Suppressor macrophage treated with lipopolysaccharide for 1 hour (primary cell): ENCODE results near the gene ARHGAP44.
A peak's percentile ranks its signal among the peaks of the same experiment; 100 is the strongest.

ENCODE experiments used
- DNase-seq, 3 donors: peaks; one replicate each; pipeline ENCODE4 v3.0.0-alpha.2; 2020 to 2022

ARHGAP44 gene

GRCh38 chr17:12996357-12996756 lies 207.1 kb downstream of the ARHGAP44 start:
- no peak for DNase-seq

- no peak for DNase-seq
Observed at GRCh38 chr17:12996941-12997340, 207.6 kb downstream of the ARHGAP44 start.

DNA sequence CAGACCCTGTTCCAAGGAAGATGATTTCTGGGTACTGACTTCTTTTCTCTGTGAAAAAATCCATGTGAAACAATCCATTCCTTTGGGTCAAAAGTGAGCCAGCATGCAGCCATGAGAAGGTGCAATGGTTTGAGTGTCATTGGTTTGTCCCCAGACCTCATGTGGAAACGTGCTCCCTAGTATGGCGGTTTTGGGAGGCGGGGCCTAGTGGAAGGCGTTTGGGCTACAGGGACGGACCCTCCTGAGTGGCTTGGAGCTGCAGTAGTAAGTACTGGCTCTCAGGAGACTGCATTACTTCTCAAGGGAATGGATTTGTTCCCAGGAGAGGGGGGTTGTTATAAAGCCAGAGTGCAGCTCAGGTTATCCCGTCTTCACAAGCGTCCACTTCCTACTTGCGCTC lies 209.2 kb downstream of the ARHGAP44 start:
- no peak for DNase-seq

DNA sequence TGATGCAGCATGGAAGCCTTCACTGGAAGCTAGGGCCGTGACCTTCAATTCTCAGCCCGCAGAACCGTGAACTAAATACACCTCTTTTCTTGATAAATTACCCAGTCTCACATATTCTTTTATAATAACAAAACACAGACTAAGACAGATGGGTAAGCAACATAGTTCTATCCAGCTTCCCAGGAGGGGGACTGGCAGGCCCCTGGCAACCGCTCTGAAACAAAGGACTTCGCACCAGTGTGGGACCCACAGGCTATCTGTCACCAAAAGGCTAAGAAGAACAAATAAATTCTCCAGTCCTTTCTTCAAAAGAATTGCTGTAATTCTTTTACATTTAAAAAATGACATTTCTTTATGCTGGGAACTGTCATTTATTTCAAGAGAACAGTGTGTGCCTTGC lies 209.6 kb downstream of the ARHGAP44 start:
- no peak for DNase-seq

DNA sequence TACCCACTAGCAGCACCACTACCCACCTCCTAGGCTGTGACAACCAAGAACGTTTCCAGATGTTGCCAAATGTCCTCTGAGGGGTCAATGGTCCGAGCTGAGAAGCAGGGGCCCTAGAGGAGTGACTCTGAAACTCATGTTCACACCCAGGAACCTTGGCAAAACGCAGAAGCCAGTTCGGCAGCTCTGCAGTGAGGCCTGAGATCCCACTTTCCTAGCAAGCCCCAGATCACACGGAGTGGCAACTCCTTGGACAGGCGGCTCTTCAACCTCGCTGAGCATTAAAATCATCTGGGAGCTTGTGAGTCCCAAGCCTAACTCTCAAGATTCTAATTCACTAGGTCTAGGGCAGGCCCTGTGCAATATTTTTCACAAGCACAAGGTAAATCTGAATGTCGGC lies 211.3 kb downstream of the ARHGAP44 start:
- no peak for DNase-seq

DNA sequence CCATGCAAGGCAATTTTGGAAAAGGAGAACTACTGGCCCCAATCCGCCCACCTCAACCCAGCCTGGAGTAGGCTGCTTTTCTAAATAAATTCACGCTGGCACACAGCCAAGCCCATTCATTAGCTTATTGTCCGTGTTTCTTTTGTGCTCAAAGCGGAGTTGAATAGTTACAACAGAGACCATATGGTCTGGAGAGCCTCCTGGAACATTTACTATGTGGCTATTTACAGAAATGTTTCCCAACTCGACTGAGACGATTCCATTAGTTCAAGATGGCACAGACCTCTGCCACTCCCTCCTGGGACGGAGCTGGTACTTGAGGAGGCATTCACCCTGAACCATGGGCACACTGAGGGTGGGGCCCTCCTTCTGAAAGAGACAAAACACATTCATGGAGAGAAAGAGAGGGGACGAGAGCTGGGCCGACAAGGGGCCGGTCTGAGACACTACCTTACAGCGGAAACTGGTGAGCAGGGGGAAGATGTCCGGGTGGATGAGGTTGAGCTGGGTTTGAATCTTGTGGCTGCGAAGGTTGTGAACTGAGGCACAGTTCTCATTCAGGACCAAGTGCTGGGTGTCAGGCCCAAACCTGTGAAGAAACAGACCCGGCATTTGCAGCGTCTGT lies 212.8 kb downstream of the ARHGAP44 start:
- DNase-seq: no peak

DNA sequence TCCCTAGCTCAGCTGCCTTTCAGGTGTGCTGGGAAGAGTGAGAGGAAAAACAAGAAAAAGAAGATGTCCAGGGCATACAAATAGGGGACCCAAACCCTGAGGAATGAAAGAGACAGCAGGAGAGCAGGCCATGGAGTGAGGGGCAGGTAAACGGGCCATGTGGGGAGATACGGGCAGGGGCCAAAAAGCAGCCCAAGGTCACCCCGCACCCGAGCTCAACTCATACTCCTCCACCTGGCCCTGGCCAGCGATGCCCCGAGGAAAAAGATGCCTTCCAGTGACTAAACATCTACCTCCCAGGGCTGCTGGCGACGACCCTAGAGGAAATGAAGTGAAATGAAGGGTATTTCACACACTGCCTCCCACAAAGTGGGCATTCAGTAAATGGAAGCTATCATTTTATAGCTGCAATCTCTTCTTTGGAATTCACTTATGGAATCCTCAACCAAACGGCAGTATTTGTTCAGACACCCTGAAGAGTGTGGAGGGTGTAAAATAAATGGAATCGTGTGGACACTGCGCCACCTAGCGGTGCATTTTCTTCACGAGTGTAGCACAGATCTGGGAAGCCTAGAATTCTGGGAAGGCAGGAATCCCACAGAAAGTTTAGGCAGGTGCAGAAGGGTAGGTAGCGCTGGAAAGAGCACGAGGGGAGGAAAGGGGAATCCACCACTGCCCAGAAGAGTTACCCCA lies 213.6 kb downstream of the ARHGAP44 start:
- DNase-seq: peak; percentile 63 to 79 (median 71)

DNA sequence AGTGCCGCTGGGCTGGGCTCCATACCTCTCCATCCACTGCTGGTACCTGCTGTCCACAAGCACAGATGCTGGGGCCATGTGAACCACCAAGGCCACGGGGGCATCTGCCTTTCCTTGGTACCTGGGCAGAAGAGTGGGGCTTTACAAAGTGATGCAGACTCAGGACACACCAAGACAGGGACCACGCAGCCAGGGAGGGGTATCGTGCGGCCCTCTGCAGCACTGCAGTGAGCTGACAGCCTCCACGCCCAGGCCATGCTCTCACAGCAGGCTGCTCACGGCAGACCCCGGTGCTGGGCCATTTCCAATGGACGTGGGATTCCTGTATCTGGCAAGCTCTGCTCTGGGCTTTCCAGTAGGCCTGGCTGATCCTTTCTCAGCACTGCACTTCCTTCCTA lies 214.2 kb downstream of the ARHGAP44 start:
- no peak for DNase-seq

- DNase-seq: no peak
Observed at GRCh38 chr17:13003927-13004326, 214.6 kb downstream of the ARHGAP44 start.

- no peak for DNase-seq
Observed at GRCh38 chr17:13004336-13004735, 215.0 kb downstream of the ARHGAP44 start.

DNA sequence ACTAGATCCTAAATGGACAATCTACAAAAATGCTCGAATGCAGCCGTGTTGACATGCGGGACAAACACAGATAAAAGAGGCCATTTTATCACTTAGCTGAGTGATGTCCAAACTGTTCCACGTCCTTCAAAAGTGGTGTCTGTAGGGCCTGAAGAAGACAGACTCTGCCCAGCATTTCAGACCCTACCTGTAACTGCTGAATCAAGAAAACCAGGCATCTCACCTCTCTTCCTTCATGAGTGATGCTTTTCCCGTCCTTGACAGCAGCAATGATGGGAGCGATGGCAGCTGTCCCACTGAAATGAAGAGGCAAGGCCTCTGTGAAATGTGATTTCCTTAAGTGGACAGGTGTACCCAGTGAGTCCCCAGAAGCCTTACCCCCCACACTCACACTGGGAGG lies 216.2 kb downstream of the ARHGAP44 start:
- no peak for DNase-seq

GRCh38 chr17:13008461-13008860 lies 219.2 kb downstream of the ARHGAP44 start:
- no peak for DNase-seq

DNA sequence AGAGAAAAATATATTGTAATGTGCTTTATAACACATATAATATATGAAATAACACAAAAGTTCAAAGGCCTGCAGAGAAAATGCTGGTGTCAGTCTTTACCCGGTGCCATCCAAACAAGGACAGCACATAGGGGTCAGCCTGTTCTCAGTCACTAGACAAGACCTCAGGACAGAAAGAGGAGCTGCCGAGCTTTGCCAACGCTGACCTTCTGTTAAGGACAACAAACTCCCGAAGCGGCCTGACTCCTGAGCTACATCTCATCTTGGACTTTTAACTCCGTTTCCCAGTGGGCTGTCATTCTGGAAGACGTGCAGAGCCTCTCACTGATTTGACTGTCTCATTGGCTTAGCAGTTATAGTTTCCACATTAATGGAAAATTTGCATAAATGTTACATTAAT lies 221.7 kb downstream of the ARHGAP44 start:
- no peak for DNase-seq

- DNase-seq: no peak
Observed at GRCh38 chr17:13014801-13015200, 225.5 kb downstream of the ARHGAP44 start.

DNA sequence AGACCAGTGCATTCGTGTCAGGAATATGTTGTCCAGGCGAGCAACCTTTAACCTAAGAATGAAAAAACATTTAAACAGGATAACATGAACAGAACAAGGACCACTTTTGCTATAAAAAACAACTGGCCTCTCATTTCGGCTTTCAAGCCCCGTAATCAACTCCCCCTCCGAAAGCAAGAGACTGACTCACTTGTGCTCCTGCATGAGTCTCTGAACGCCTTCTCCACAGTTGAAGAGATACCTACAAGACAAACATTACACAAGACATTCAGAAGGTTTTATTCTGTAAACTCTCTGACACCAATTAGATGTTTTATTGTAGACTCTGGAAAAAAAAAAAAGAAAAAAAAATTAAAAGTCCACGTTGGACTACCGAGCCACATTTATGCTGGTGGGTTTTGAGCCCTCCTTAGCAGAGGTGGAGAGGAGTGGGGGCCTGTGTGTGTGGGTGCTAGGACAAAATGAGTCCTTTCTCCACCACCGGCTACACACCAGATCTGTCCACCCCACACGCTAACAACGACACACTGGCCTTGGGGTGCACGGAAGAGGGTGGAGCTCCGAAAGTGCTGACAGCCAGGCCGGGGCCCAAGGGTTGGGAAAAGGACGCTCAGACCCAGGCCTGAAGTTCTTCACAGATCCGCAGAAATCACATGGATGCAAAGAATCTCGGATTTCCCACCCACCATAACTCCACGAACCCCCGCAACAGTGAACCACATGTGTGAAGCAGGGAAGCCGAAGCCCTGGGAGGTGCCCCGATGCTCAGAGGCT lies 227.8 kb downstream of the ARHGAP44 start:
- peak in 1 of 3 donors; percentile 66 for DNase-seq

DNA sequence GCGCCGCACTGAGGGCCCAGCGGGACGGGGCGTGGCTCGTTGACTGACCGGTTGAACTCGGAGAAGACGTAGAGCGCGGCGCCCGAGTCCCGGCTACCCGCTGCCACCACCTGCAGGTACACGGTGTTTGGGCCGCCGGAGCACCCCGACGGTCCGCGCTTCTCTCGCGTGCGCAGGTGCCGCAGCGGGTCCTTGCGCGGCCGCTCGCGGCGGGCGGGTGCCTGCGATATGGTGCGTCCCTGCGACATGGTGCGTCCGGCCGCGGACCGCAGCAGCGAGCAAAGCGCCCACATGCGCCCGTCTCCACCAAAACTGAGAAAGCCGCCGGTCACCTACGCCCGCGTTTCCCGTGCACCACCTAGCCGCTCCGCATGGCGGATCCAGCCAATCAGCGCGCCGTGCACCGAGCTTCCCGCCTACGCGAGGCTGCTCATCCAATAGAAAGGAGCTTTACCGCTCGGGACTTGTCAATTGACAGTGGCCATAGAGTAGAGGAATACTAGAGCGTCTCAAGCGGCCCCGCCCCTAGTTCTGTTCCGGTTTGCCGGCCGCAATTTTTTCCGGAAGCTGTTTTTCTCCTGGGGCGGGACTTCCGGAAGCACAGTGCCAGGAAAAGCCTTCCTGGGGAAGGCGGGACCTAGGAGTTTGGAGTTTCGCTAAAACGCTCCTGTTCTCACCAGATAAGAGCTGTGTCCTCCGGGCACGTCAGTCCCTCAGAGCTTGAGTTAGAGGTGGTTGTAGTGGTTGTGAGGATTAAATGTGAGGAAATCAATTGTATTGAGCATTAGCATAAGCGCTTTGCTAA lies 228.6 kb downstream of the ARHGAP44 start, which contains the start of gene ELAC2:
ELAC2 (minus strand) TSS at position 373 of the 805 bp plus-strand sequence; CDS start at position 293, 80 bp downstream.
- peak; percentile 99 to 100 (median 100) for DNase-seq

GRCh38 chr17:13024016-13024415 lies 234.7 kb downstream of the ARHGAP44 start:
- no peak for DNase-seq

GRCh38 chr17:13024526-13025257 lies 235.4 kb downstream of the ARHGAP44 start:
- DNase-seq: peak; percentile 75 to 87 (median 82)

DNA sequence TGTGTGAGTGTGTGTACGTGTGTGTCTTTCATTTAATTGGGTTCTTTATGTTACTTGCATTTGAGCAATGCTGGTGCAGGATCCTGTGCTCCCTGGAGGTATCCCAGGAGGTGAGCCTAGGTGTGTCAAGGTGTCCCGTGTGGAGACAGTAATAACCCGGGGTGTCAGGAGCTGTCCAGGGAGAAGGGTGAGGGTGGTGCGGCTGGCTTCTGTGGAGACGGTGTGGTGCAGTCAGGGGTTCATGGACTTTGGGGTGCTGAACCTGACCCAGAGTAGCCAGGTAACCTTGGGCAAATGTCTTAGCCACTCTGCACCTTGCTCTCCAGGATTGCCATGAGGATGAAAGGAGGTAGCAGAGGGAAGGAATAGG lies 235.9 kb downstream of the ARHGAP44 start:
- DNase-seq: no peak

DNA sequence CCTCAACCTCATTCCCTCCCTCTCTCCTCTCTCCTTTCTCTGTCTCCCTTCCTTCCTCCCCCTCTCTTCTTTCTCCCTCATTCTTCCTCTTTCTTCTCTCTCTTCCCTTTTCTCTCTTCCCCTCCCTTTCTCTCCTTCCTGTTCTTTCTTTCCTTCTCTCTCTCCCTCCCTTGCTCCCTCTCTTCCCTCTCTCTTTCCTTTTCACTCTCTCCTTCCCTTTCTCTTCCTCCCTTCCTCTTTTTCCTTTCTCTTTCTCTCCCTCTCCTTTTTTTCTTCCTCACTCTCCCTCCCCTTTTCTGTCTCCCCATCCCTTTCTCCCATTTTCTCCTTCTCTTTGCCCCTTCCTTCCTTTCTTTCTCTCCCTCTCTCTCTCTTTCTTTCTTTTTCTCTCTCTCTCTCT lies 236.4 kb downstream of the ARHGAP44 start:
- no peak for DNase-seq

DNA sequence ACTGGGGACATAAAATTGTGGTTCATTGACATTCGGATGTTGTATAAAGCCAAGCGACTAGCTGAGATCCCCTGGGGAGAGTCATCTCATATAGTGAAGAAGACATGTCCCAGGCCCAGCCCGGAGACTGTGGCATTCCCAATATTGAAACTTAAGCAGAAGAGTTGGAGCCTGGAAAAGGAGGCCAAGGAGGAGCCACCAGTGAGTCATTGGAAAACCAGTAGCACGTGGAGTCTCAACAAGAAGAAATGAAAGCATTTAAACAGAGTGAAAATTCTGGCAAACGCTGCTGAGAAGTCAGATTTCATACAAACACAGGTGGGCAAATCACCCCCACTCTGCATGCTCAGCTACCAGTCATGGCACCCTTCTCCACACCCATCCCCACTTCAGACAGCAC lies 237.9 kb downstream of the ARHGAP44 start:
- DNase-seq: no peak

- no peak for DNase-seq
Observed at GRCh38 chr17:13029340-13029739, 240.0 kb downstream of the ARHGAP44 start.
